Measurements from ENCODE around the gene LMX1B. TPM values are rescaled to one million over a fixed set of nuclear protein-coding genes. Genes with fewer than 3 reads are reported as not detected.

The LMX1B gene
- polyA plus RNA-seq, 2 donors: 0.01 to 0.02 TPM

DNA sequence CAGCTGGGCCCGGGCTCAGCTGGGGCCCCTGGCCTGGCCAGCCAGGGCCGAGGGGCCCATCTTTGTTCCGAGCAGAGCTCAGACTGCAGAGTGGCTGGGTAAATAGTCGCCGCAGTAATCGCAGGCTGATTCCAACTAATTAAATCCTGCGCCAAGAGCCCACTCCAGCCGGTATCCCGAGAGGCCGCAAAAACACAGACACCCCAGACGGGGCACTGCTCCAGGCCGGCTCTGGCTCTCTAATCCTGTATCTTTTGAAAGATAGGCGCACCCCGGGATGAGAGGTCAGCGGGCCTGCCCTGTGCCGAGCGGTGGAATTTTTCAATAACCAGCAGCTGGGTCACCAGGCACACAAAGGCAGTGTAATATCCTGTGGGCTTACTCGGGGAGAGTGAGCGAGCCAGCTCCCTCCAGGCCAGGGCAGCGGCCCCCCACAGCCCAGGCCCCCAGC is 57.7 kb downstream of the LMX1B start:
- 33 to 47% methylated on average over 20 of the region's 20 CpGs for WGBS, 2 donors
- Histone ChIP-seq H3K9me3 (ENCODE audit: control insufficient read depth in 2 of 2, insufficient read depth in 1 of 2, low read depth in 1 of 2, low read length in 1 of 2) (peaks cover 0 to 2% of the 10 kb centered on the region in 2 donors), H3K4me3 (ENCODE audit: low read depth in 1 of 2, low read length in 2 of 2) (no peak overlapping the region), H3K27ac (ENCODE audit: low read depth in 2 of 2, low read length in 1 of 2) (no peak overlapping the region), H3K36me3 (ENCODE audit: control insufficient read depth in 2 of 2, insufficient read depth in 2 of 2, low read length in 1 of 2) (no peaks in the 10 kb centered on the region), H3K27me3 (ENCODE audit: control insufficient read depth in 1 of 2, insufficient read depth in 2 of 2, low read length in 2 of 2) (peaks cover 4 to 11% of the 10 kb centered on the region in 2 donors), H3K4me1 (ENCODE audit: control insufficient read depth in 2 of 2, insufficient read depth in 2 of 2, low read length in 1 of 2) (peaks cover 3 to 6% of the 10 kb centered on the region in 2 donors)

DNA sequence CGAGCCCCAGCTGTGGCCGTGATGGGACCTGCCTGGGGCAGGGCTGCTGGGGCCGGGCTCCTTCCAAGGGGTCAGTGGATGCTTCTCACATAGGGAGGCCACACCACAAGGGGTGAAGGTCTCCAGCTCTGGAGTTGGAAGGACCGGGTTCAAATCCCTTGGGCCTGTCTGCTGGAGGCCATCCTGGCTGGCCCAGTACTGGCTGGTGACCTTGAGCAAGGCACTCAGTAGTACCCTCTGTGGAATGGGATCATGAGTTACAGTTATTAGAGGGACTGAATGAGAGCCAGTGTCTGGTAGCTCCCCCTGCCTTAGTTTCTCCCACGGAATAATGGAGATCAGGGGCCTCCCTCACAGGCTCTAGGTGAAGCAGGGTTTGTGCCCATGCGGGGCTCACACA is 58.3 kb downstream of the LMX1B start:
- Histone ChIP-seq H3K36me3 (ENCODE audit: control insufficient read depth in 2 of 2, insufficient read depth in 2 of 2, low read length in 1 of 2) (no peaks in the 10 kb centered on the region), H3K27me3 (ENCODE audit: control insufficient read depth in 1 of 2, insufficient read depth in 2 of 2, low read length in 2 of 2) (peaks cover 4 to 12% of the 10 kb centered on the region in 2 donors), H3K9me3 (ENCODE audit: control insufficient read depth in 2 of 2, insufficient read depth in 1 of 2, low read depth in 1 of 2, low read length in 1 of 2) (peaks cover 0 to 2% of the 10 kb centered on the region in 2 donors), H3K27ac (ENCODE audit: low read depth in 2 of 2, low read length in 1 of 2) (no peak overlapping the region), H3K4me3 (ENCODE audit: low read depth in 1 of 2, low read length in 2 of 2) (no peak overlapping the region), H3K4me1 (ENCODE audit: control insufficient read depth in 2 of 2, insufficient read depth in 2 of 2, low read length in 1 of 2) (peaks cover 3 to 6% of the 10 kb centered on the region in 2 donors)
- WGBS, 2 donors: 70 to 75% methylated on average over 6 of the region's 6 CpGs

DNA sequence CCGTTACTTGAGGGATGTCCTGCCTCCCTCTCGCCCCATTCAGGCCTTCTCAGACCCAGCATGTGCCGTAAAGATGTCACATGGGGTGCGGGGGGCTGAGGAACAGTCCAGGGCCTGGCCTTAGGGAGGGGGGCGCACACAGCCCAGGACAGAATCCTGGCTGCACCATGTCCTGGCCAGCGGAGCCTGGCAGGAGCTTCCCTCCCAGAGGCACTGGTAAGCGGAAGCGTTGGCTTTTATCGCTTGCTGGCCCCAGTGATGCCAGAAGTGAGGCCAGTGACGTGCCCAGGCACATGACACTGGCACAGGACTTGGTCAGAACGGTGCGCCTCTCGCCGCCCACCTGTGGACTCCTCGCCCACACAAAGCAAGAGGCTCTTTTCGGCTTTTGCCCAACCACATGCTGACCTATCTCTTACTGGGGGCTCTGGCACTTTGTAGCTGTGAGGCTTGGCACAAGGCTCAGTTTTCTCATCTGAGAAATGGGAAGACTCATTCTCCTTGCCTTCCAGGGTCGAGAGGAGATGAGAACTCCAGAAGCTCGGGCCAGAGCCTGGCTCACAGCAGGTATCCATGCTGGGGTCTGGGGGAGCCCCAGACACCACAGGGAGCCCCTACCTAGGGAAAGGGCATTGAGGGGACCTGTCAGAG is 59.0 kb downstream of the LMX1B start:
- 53 to 59% methylated on average over 17 to 18 of the region's 18 CpGs for WGBS, 2 donors
- H3K9me3 ChIP-seq (ENCODE audit: control insufficient read depth in 2 of 2, insufficient read depth in 1 of 2, low read depth in 1 of 2, low read length in 1 of 2): peaks cover 0 to 2% of the 10 kb centered on the region in 2 donors
- no peaks in the 10 kb centered on the region for H3K36me3 ChIP-seq (ENCODE audit: control insufficient read depth in 2 of 2, insufficient read depth in 2 of 2, low read length in 1 of 2)
- peaks cover 11 to 12% of the 10 kb centered on the region in 2 donors for H3K27me3 ChIP-seq (ENCODE audit: control insufficient read depth in 1 of 2, insufficient read depth in 2 of 2, low read length in 2 of 2)
- peaks cover 3 to 6% of the 10 kb centered on the region in 2 donors for H3K4me1 ChIP-seq (ENCODE audit: control insufficient read depth in 2 of 2, insufficient read depth in 2 of 2, low read length in 1 of 2)
- H3K27ac ChIP-seq (ENCODE audit: low read depth in 2 of 2, low read length in 1 of 2): no peak overlapping the region
- H3K4me3 ChIP-seq (ENCODE audit: low read depth in 1 of 2, low read length in 2 of 2): no peak overlapping the region

- Histone ChIP-seq H3K36me3 (ENCODE audit: control insufficient read depth in 2 of 2, insufficient read depth in 2 of 2, low read length in 1 of 2) (no peaks in the 10 kb centered on the region), H3K4me1 (ENCODE audit: control insufficient read depth in 2 of 2, insufficient read depth in 2 of 2, low read length in 1 of 2) (peaks cover 3 to 6% of the 10 kb centered on the region in 2 donors), H3K4me3 (ENCODE audit: low read depth in 1 of 2, low read length in 2 of 2) (no peak overlapping the region), H3K9me3 (ENCODE audit: control insufficient read depth in 2 of 2, insufficient read depth in 1 of 2, low read depth in 1 of 2, low read length in 1 of 2) (peaks cover 0 to 2% of the 10 kb centered on the region in 2 donors), H3K27me3 (ENCODE audit: control insufficient read depth in 1 of 2, insufficient read depth in 2 of 2, low read length in 2 of 2) (peaks cover 11 to 12% of the 10 kb centered on the region in 2 donors), H3K27ac (ENCODE audit: low read depth in 2 of 2, low read length in 1 of 2) (no peak overlapping the region)
- WGBS, 2 donors: 28 to 29% methylated on average over 13 of the region's 13 CpGs
Observed at GRCh38 chr9:126673689-126674364, 60.1 kb downstream of the LMX1B start.

GRCh38 chr9:126674365-126675146 is 60.8 kb downstream of the LMX1B start:
- peaks cover 0 to 2% of the 10 kb centered on the region in 2 donors for H3K9me3 ChIP-seq (ENCODE audit: control insufficient read depth in 2 of 2, insufficient read depth in 1 of 2, low read depth in 1 of 2, low read length in 1 of 2)
- no peak overlapping the region for H3K27ac ChIP-seq (ENCODE audit: low read depth in 2 of 2, low read length in 1 of 2)
- H3K4me1 ChIP-seq (ENCODE audit: control insufficient read depth in 2 of 2, insufficient read depth in 2 of 2, low read length in 1 of 2): peaks cover 3 to 6% of the 10 kb centered on the region in 2 donors
- peaks cover 11 to 12% of the 10 kb centered on the region in 2 donors for H3K27me3 ChIP-seq (ENCODE audit: control insufficient read depth in 1 of 2, insufficient read depth in 2 of 2, low read length in 2 of 2)
- no peak overlapping the region for H3K4me3 ChIP-seq (ENCODE audit: low read depth in 1 of 2, low read length in 2 of 2)
- WGBS, 2 donors: 48 to 50% methylated on average over 8 to 11 of the region's 11 CpGs
- H3K36me3 ChIP-seq (ENCODE audit: control insufficient read depth in 2 of 2, insufficient read depth in 2 of 2, low read length in 1 of 2): no peaks in the 10 kb centered on the region

GRCh38 chr9:126675147-126675467 is 61.4 kb downstream of the LMX1B start:
- Histone ChIP-seq H3K27me3 (ENCODE audit: control insufficient read depth in 1 of 2, insufficient read depth in 2 of 2, low read length in 2 of 2) (peaks cover 11 to 12% of the 10 kb centered on the region in 2 donors), H3K4me1 (ENCODE audit: control insufficient read depth in 2 of 2, insufficient read depth in 2 of 2, low read length in 1 of 2) (peaks cover 3 to 4% of the 10 kb centered on the region in 2 donors), H3K36me3 (ENCODE audit: control insufficient read depth in 2 of 2, insufficient read depth in 2 of 2, low read length in 1 of 2) (no peaks in the 10 kb centered on the region), H3K4me3 (ENCODE audit: low read depth in 1 of 2, low read length in 2 of 2) (no peak overlapping the region), H3K27ac (ENCODE audit: low read depth in 2 of 2, low read length in 1 of 2) (no peak overlapping the region), H3K9me3 (ENCODE audit: control insufficient read depth in 2 of 2, insufficient read depth in 1 of 2, low read depth in 1 of 2, low read length in 1 of 2) (peaks cover 0 to 2% of the 10 kb centered on the region in 2 donors)
- 58 to 68% methylated on average over 8 of the region's 8 CpGs for WGBS, 2 donors

- H3K27ac ChIP-seq (ENCODE audit: low read depth in 2 of 2, low read length in 1 of 2): no peak overlapping the region
- 26 to 33% methylated on average over 11 of the region's 11 CpGs for WGBS, 2 donors
- H3K9me3 ChIP-seq (ENCODE audit: control insufficient read depth in 2 of 2, insufficient read depth in 1 of 2, low read depth in 1 of 2, low read length in 1 of 2): no peaks in the 10 kb centered on the region
- H3K4me1 ChIP-seq (ENCODE audit: control insufficient read depth in 2 of 2, insufficient read depth in 2 of 2, low read length in 1 of 2): peaks cover 0 to 3% of the 10 kb centered on the region in 2 donors
- no peaks in the 10 kb centered on the region for H3K36me3 ChIP-seq (ENCODE audit: control insufficient read depth in 2 of 2, insufficient read depth in 2 of 2, low read length in 1 of 2)
- H3K27me3 ChIP-seq (ENCODE audit: control insufficient read depth in 1 of 2, insufficient read depth in 2 of 2, low read length in 2 of 2): peaks cover 11 to 12% of the 10 kb centered on the region in 2 donors
- no peak overlapping the region for H3K4me3 ChIP-seq (ENCODE audit: low read depth in 1 of 2, low read length in 2 of 2)
Observed at GRCh38 chr9:126676102-126676684, 62.5 kb downstream of the LMX1B start.

GRCh38 chr9:126676685-126677143 is 63.0 kb downstream of the LMX1B start:
- Histone ChIP-seq H3K4me3 (ENCODE audit: low read depth in 1 of 2, low read length in 2 of 2) (no peak overlapping the region), H3K27me3 (ENCODE audit: control insufficient read depth in 1 of 2, insufficient read depth in 2 of 2, low read length in 2 of 2) (peaks cover 11 to 12% of the 10 kb centered on the region in 2 donors), H3K36me3 (ENCODE audit: control insufficient read depth in 2 of 2, insufficient read depth in 2 of 2, low read length in 1 of 2) (no peaks in the 10 kb centered on the region), H3K27ac (ENCODE audit: low read depth in 2 of 2, low read length in 1 of 2) (no peak overlapping the region), H3K9me3 (ENCODE audit: control insufficient read depth in 2 of 2, insufficient read depth in 1 of 2, low read depth in 1 of 2, low read length in 1 of 2) (no peaks in the 10 kb centered on the region), H3K4me1 (ENCODE audit: control insufficient read depth in 2 of 2, insufficient read depth in 2 of 2, low read length in 1 of 2) (peaks cover 0 to 3% of the 10 kb centered on the region in 2 donors)
- 8 to 9% methylated on average over 24 of the region's 24 CpGs for WGBS, 2 donors

Data from esophagus (tissue), 2 donors.